Sciatic nerve (tissue), 2 donors: Measurements from ENCODE around the gene CCDC138. TPM values are rescaled to one million over a fixed set of nuclear protein-coding genes. Genes with fewer than 3 reads are reported as not detected.
A peak's percentile ranks its signal among the peaks of the same experiment; 100 is the strongest.
"Not testable (repeated sequence)": the region's sequence is repeated elsewhere in the genome, so short reads cannot be mapped to it uniquely, and the experiment has no call there.

Experiments used
- ATAC-seq: fragments of 200-7000 bp; cut with Tn5 transposase; one replicate; pipeline ENCODE4 v1.9.1; 2020; ENCODE audit warnings: mild to moderate bottlenecking, moderate library complexity
- DNase-seq: peaks from one replicate; pipeline ENCODE4 v3.0.0-alpha.2; 2020; ENCODE audit warnings: low spot score
- intact Hi-C: fragments of 100-400 bp; cut with DNase I; formaldehyde crosslinking; loops from one replicate; pipeline ENCODE4 v1.14.2; 2022
- total RNA-seq: library from RNA; stranded (reverse); fragmentation: NEBNext Ultra II Directional; extraction: Animal tissue kit (Norgen Biotek cat#: 25700); gene quantifications from one replicate; pipeline ENCODE4 v1.2.1, GENCODE V29; 2021
- donor health status: DM: no; HTN: no; CAD: no.
- donor health status: DM: no; HTN: no; CAD: no.

CCDC138 gene
- total RNA-seq: 3.1 TPM

- DNase-seq (peak; percentile 88), ATAC-seq (peak; percentile 98)
- intact Hi-C loops: no loop called here
Observed at GRCh38 chr2:108786354-108787215, at the start of gene CCDC138. TSS of gene CCDC138 (plus strand) at chr2:108786771. CDS start at chr2:108786823, 52 bp downstream.

- ATAC-seq, DNase-seq, intact Hi-C loops: not testable (repeated sequence)
Observed at GRCh38 chr2:108757973-108758372, 28.6 kb upstream of the CCDC138 start.

GRCh38 chr2:108762618-108763017 is 24.0 kb upstream of the CCDC138 start:
- intact Hi-C loops, ATAC-seq, DNase-seq: not testable (repeated sequence)

- DNase-seq, intact Hi-C loops, ATAC-seq: not testable (repeated sequence)
Observed at GRCh38 chr2:108766671-108767070, 19.9 kb upstream of the CCDC138 start.

- intact Hi-C loops, ATAC-seq, DNase-seq: not testable (repeated sequence)
Observed at GRCh38 chr2:108767859-108768258, 18.7 kb upstream of the CCDC138 start.

- intact Hi-C loops: no loop called here
- ATAC-seq (no peak), DNase-seq (no peak)
Observed at GRCh38 chr2:108776475-108776874, 10.1 kb upstream of the CCDC138 start.

GRCh38 chr2:108778857-108779256 is 7.7 kb upstream of the CCDC138 start:
- no peak for ATAC-seq
- intact Hi-C loops: no loop called here
- DNase-seq: no peak

GRCh38 chr2:108786008-108786353 is 590 bp upstream of the CCDC138 start:
- DNase-seq: no peak
- ATAC-seq: no peak

GRCh38 chr2:108787216-108787541 is 608 bp downstream of the CCDC138 start:
- DNase-seq (no peak), ATAC-seq (no peak)
- intact Hi-C loops: no loop called here

More at GRCh38 chr2:108786008-108786353, 590 bp upstream of the CCDC138 start:
- intact Hi-C loops: no loop called here

- intact Hi-C loops: no loop called here
- DNase-seq: no peak
- no peak for ATAC-seq
Observed at GRCh38 chr2:108803045-108803736, 16.6 kb downstream of the CCDC138 start.

- ATAC-seq (no peak), DNase-seq (no peak)
- intact Hi-C loops: no loop called here
Observed at GRCh38 chr2:108805032-108805431, 18.5 kb downstream of the CCDC138 start.

- intact Hi-C loops: no loop called here
- ATAC-seq: no peak
- no peak for DNase-seq
Observed at GRCh38 chr2:108805782-108806181, 19.2 kb downstream of the CCDC138 start.

GRCh38 chr2:108806371-108807113 is 20.0 kb downstream of the CCDC138 start:
- intact Hi-C loops: no loop called here
- no peak for DNase-seq
- no peak for ATAC-seq

GRCh38 chr2:108809936-108810335 is 23.4 kb downstream of the CCDC138 start:
- intact Hi-C loops: no loop called here
- ATAC-seq: no peak

GRCh38 chr2:108810993-108811957 is 24.7 kb downstream of the CCDC138 start:
- ATAC-seq: no peak
- no peak for DNase-seq
- intact Hi-C loops: no loop called here

More at GRCh38 chr2:108809936-108810335, 23.4 kb downstream of the CCDC138 start:
- DNase-seq: no peak

GRCh38 chr2:108813732-108814131 is 27.2 kb downstream of the CCDC138 start:
- intact Hi-C loops: no loop called here
- ATAC-seq (no peak), DNase-seq (no peak)

- no peak for DNase-seq
- no peak for ATAC-seq
- intact Hi-C loops: no loop called here
Observed at GRCh38 chr2:108820482-108820881, 33.9 kb downstream of the CCDC138 start.

GRCh38 chr2:108823286-108823685 is 36.7 kb downstream of the CCDC138 start:
- intact Hi-C loops: no loop called here
- DNase-seq: no peak

More at GRCh38 chr2:108823286-108823685, 36.7 kb downstream of the CCDC138 start:
- no peak for ATAC-seq
